MM.1S (cell line): ENCODE data around the gene FREM1.

Source experiments
- DNase-seq: peaks from one replicate; pipeline ENCODE4 v3.0.0-alpha.2; 2015
- H2AFZ ChIP-seq: fragments of 300-600 bp; sonication (generic); 2 replicates; pipeline ENCODE4 v1.6.0; 2016; ENCODE audit warnings: antibody characterized with exemption, low read length
- H3F3A ChIP-seq: fragments of 300-600 bp; sonication (generic); 2 replicates; pipeline ENCODE4 v1.6.1; 2016; ENCODE audit warnings: mild to moderate bottlenecking, antibody characterized with exemption, low read length, moderate library complexity, mixed read lengths; ENCODE audit not compliant: insufficient read depth
- H3K27ac ChIP-seq: fragments of 300-600 bp; sonication (generic); 2 replicates; pipeline ENCODE4 v1.5.1; 2016; ENCODE audit warnings: mild to moderate bottlenecking, low read length
- H3K27me3 ChIP-seq: fragments of 300-600 bp; sonication (generic); replicated peaks from 2 replicates; pipeline ENCODE4 v1.6.0; 2016; ENCODE audit warnings: low read length; ENCODE audit not compliant: insufficient read depth
- H3K36me3 ChIP-seq: fragments of 300-600 bp; sonication (generic); replicated peaks from 2 replicates; pipeline ENCODE4 v1.6.1; 2016; ENCODE audit warnings: mild to moderate bottlenecking, low read length, mixed read lengths; ENCODE audit not compliant: insufficient read depth
- H3K4me1 ChIP-seq: fragments of 300-600 bp; sonication (generic); 2 replicates; pipeline ENCODE4 v1.6.1; 2016; ENCODE audit warnings: low read length, mixed read lengths
- H3K4me2 ChIP-seq: fragments of 300-600 bp; sonication (generic); 2 replicates; pipeline ENCODE4 v1.6.0; 2016; ENCODE audit warnings: low read depth, low read length
- H3K4me3 ChIP-seq: fragments of 300-600 bp; sonication (generic); 2 replicates; pipeline ENCODE4 v1.5.1; 2016; ENCODE audit warnings: low read length, mixed read lengths
- H3K79me2 ChIP-seq: fragments of 300-600 bp; sonication (generic); 2 replicates; pipeline ENCODE4 v1.6.1; 2016; ENCODE audit warnings: mixed run types, low read length, mixed read lengths
- H3K9ac ChIP-seq: fragments of 300-600 bp; sonication (generic); 2 replicates; pipeline ENCODE4 v1.6.1; 2016; ENCODE audit warnings: low read length, mixed read lengths
- H3K9me2 ChIP-seq: fragments of 300-600 bp; sonication (generic); replicated peaks from 2 replicates; pipeline ENCODE4 v1.6.1; 2016; ENCODE audit warnings: mild to moderate bottlenecking, low read length, mixed read lengths; ENCODE audit not compliant: insufficient read depth
- H3K9me3 ChIP-seq: fragments of 300-600 bp; sonication (generic); replicated peaks from 2 replicates; pipeline ENCODE4 v1.6.1; 2016; ENCODE audit warnings: mild to moderate bottlenecking, low read length, mixed read lengths; ENCODE audit not compliant: insufficient read depth
- H4K20me1 ChIP-seq: fragments of 300-600 bp; sonication (generic); 2 replicates; pipeline ENCODE4 v1.6.1; 2016; ENCODE audit warnings: mild to moderate bottlenecking, low read length, moderate library complexity, mixed read lengths; ENCODE audit not compliant: insufficient read depth
- EZH2 ChIP-seq: fragments of 300-600 bp; sonication (generic); optimal IDR thresholded peaks from 2 replicates; pipeline ENCODE3; 2017; ENCODE audit warnings: low read depth, mild to moderate bottlenecking, antibody characterized with exemption, low read length, mixed read lengths
- EZH2phosphoT487 ChIP-seq: fragments of 300-600 bp; sonication (generic); IDR thresholded peaks from 2 replicates; pipeline ENCODE4 v1.6.1; 2018; ENCODE audit warnings: antibody characterized with exemption, low read length
- TF ChIP-seq, protein P1 (sequence below): fragments of 300-600 bp; sonication (generic); IDR thresholded peaks from 2 replicates; pipeline ENCODE4 v1.5.1; 2016; ENCODE audit warnings: antibody characterized with exemption, low read length, mixed read lengths

Gene FREM1

GRCh38 chr9:14812806-14813205 lies 97.4 kb downstream of the FREM1 start:
- no peak overlapping the region for H3K4me2 ChIP-seq

GRCh38 chr9:14811844-14812243 lies 98.4 kb downstream of the FREM1 start:
- Histone ChIP-seq H3K9me3 (no peaks in the 10 kb centered on the region), H3F3A (no peaks in the 10 kb centered on the region), H3K27ac (no peak overlapping the region), H3K36me3 (no peaks in the 10 kb centered on the region), H3K9me2 (no peaks in the 10 kb centered on the region), H3K27me3 (no peaks in the 10 kb centered on the region), H3K9ac (no peak overlapping the region), H3K79me2 (no peaks in the 10 kb centered on the region), H2AFZ (no peak overlapping the region), H3K4me3 (no peak overlapping the region), H4K20me1 (no peaks in the 10 kb centered on the region), H3K4me2 (no peak overlapping the region), H3K4me1 (no peaks in the 10 kb centered on the region)
- no peak for DNase-seq
- no peak for TF ChIP-seq EZH2phosphoT487
- TF ChIP-seq EZH2, result no peak
- TF ChIP-seq, protein P1, sequence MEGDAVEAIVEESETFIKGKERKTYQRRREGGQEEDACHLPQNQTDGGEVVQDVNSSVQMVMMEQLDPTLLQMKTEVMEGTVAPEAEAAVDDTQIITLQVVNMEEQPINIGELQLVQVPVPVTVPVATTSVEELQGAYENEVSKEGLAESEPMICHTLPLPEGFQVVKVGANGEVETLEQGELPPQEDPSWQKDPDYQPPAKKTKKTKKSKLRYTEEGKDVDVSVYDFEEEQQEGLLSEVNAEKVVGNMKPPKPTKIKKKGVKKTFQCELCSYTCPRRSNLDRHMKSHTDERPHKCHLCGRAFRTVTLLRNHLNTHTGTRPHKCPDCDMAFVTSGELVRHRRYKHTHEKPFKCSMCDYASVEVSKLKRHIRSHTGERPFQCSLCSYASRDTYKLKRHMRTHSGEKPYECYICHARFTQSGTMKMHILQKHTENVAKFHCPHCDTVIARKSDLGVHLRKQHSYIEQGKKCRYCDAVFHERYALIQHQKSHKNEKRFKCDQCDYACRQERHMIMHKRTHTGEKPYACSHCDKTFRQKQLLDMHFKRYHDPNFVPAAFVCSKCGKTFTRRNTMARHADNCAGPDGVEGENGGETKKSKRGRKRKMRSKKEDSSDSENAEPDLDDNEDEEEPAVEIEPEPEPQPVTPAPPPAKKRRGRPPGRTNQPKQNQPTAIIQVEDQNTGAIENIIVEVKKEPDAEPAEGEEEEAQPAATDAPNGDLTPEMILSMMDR, result no peak

More at GRCh38 chr9:14812806-14813205, 97.4 kb downstream of the FREM1 start:
- Histone ChIP-seq H3K4me1 (no peaks in the 10 kb centered on the region), H4K20me1 (no peaks in the 10 kb centered on the region), H3K36me3 (no peaks in the 10 kb centered on the region), H3K27ac (no peak overlapping the region), H3K9me3 (no peaks in the 10 kb centered on the region), H3K4me3 (no peak overlapping the region), H3K9ac (no peak overlapping the region), H3K79me2 (no peaks in the 10 kb centered on the region), H3K9me2 (no peaks in the 10 kb centered on the region), H3K27me3 (no peaks in the 10 kb centered on the region), H2AFZ (no peak overlapping the region), H3F3A (no peaks in the 10 kb centered on the region)
- no peak for DNase-seq
- no peak for TF ChIP-seq EZH2phosphoT487
- TF ChIP-seq, protein P1, result no peak
- TF ChIP-seq EZH2, result no peak

GRCh38 chr9:14806941-14807520 lies 103.2 kb downstream of the FREM1 start:
- Histone ChIP-seq H3K9ac (no peak overlapping the region), H3F3A (no peaks in the 10 kb centered on the region), H3K9me3 (no peaks in the 10 kb centered on the region), H3K4me1 (no peaks in the 10 kb centered on the region), H3K4me3 (no peak overlapping the region), H3K79me2 (no peaks in the 10 kb centered on the region), H3K9me2 (no peaks in the 10 kb centered on the region), H3K27me3 (no peaks in the 10 kb centered on the region), H4K20me1 (no peaks in the 10 kb centered on the region), H3K36me3 (no peaks in the 10 kb centered on the region), H3K27ac (no peak overlapping the region), H2AFZ (no peak overlapping the region), H3K4me2 (no peak overlapping the region)
- no peak for DNase-seq
- TF ChIP-seq, protein P1, result no peak
- no peak for TF ChIP-seq EZH2
